ENCODE data around the gene PTBP2. TPM values are rescaled to one million over a fixed set of nuclear protein-coding genes. Genes with fewer than 3 reads are reported as not detected.

PTBP2 gene
- total and polyA plus RNA-seq, 2 of the 8 experiments (the other 6 are each of a cell fraction or from before 2014, with no cell fraction given) = 24.2 to 61.7 TPM

DNA sequence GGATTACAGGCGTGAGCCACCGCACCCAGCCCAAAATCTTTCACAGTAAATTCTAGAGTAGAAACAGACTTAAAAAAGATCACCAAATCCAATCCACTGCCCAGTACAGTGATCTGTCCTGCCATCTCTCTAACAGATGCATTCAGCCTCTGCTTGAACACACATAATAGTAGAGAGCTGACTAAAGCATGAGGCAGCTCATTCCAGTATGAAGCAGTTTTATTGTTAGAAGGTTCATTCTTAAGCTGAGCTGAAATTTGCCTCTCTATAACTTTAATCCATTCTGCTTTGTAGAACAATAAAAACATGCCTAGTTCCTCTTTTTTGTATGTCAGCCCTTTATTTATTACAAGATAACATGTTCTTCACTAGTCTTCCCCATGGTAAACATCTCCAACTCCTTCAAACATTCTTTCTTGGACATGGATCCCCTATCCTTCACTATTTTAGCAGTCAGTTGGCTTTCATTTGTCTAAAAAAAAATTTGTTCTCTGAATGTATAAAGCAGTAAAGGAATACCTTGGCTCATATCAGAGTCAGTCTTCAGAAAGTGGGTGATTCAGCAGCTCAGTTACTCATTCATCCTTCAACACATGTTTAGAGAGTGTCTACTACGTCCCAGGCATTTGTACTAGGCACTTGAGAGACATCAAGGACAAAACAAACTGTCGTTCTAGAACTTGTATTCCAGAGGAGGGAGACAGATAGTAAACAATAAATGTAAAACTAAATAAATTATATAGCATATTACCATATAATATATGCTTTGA is 10.7 kb upstream of the PTBP2 start:
- H3K79me1 ChIP-seq (ENCODE audit: low read depth, low read length) = no peaks in the 10 kb centered on the region
- H2BK15ac ChIP-seq (ENCODE audit: low read length) = no peak overlapping the region
- 88% methylated on average over 4 of the region's 4 CpGs; no CpG with 5 or more reads in 1 of the 2 experiments for WGBS, 2 experiments (ENCODE audit: extremely low coverage in 1 of 2, insufficient coverage in 1 of 2, insufficient read length in 1 of 2, insufficient replicate concordance in 2 of 2, low coverage in 1 of 2, low lambda C conversion rate in 2 of 2, missing lambda C conversion rate in 1 of 2)
- no peaks in the 10 kb centered on the region for H4K20me1 ChIP-seq (replicated peaks in 1 of 2; ENCODE audit: control insufficient read depth in 1 of 2, insufficient read depth in 2 of 2, low read length in 2 of 2)
- ChIA-PET CTCF (ENCODE audit: partially characterized antibody) (no interaction called here), POLR2A (ENCODE audit: partially characterized antibody) (no interaction called here)
- H3K4me1 ChIP-seq (replicated peaks in 1 of 4; ENCODE audit: control insufficient read depth in 3 of 4, insufficient read depth in 4 of 4, low read length in 3 of 4) = peaks cover 0 to 8% (median 1%) of the 10 kb centered on the region in 4 experiments; a peak in 2 of 7 replicates
- no peak overlapping the region for H3K14ac ChIP-seq (ENCODE audit: insufficient read length)
- no peaks in the 10 kb centered on the region for H3K9me3 ChIP-seq (ENCODE audit: insufficient read depth in 2 of 2, low read depth in 1 of 2, low read length in 1 of 2)
- no peak overlapping the region for H3K56ac ChIP-seq (replicated peaks; ENCODE audit: insufficient read length, low read depth, low read length)
- H4K8ac ChIP-seq (ENCODE audit: extremely low read depth, insufficient read depth, low read length) = no peak overlapping the region
- no peak overlapping the region for H3K27ac ChIP-seq (ENCODE audit: low read depth, low read length)
- H3K23me2 ChIP-seq (ENCODE audit: low read depth, low read length) = no peaks in the 10 kb centered on the region
- no peak overlapping the region for H4K91ac ChIP-seq (replicated peaks; ENCODE audit: insufficient read length, low read length)
- no peak overlapping the region for H2BK20ac ChIP-seq (ENCODE audit: low read length)
- no peaks in the 10 kb centered on the region for H3K27me3 ChIP-seq (replicated peaks in 1 of 4; ENCODE audit: control insufficient read depth in 3 of 4, extremely low read depth in 1 of 4, insufficient read depth in 3 of 4, low read length in 3 of 4)
- H2AFZ ChIP-seq (ENCODE audit: low read length) = no peak overlapping the region
- no peak overlapping the region for H3K23ac ChIP-seq (ENCODE audit: insufficient read length)
- no peak overlapping the region for H3K4me2 ChIP-seq (ENCODE audit: insufficient read depth in 1 of 2, low read depth in 2 of 2, low read length in 2 of 2)
- DNase-seq (ENCODE audit: low read depth in 1 of 2, low spot score in 2 of 2) (no peak), FAIRE-seq (no peak)
- H4K5ac ChIP-seq (ENCODE audit: insufficient read length, low read depth, low read length) = no peak overlapping the region
- H3K4me3 ChIP-seq (ENCODE audit: extremely low read depth in 1 of 4, insufficient read depth in 2 of 4, low read depth in 3 of 4, low read length in 4 of 4) = no peak overlapping the region
- H2BK120ac ChIP-seq (replicated peaks; ENCODE audit: low read depth, low read length) = no peak overlapping the region
- H2BK12ac ChIP-seq (ENCODE audit: low read depth, low read length) = no peak overlapping the region
- no peaks in the 10 kb centered on the region for H3K79me2 ChIP-seq (ENCODE audit: control insufficient read depth in 1 of 2, insufficient read depth in 2 of 2, low read length in 2 of 2)
- no peak overlapping the region for H3K4ac ChIP-seq (replicated peaks; ENCODE audit: insufficient read length, low read depth, low read length)
- no peak overlapping the region for H3K9ac ChIP-seq (replicated peaks in 1 of 4; ENCODE audit: extremely low read depth in 1 of 4, low read depth in 3 of 4, low read length in 3 of 4)
- H3K36me3 ChIP-seq (ENCODE audit: control insufficient read depth in 2 of 4, insufficient read depth in 4 of 4, low read length in 3 of 4) = no peaks in the 10 kb centered on the region
- H3K18ac ChIP-seq (ENCODE audit: extremely low read depth, low read length) = no peak overlapping the region
- no peak overlapping the region for H2AK5ac ChIP-seq (ENCODE audit: low read depth, low read length)
- H2BK5ac ChIP-seq (ENCODE audit: low read depth, low read length) = no peak overlapping the region
- TF ChIP-seq ZNF274 (IDR thresholded peaks at IDR 0.05; ENCODE audit: borderline replicate concordance, extremely low read depth, low read length) (no peak), TAF7 (optimal IDR thresholded peaks at IDR 0.05; ENCODE audit: borderline replicate concordance, low read depth, low read length) (no peak), TBP (IDR thresholded peaks at IDR 0.05; ENCODE audit: low read depth, low read length) (no peak), BCL11A (IDR thresholded peaks at IDR 0.05; ENCODE audit: low read depth in 2 of 2, low read length in 2 of 2) (no peak), SIX5 (IDR thresholded peaks at IDR 0.05; ENCODE audit: low read depth, low read length) (no peak)

All from H1 (cell line).